ENCODE data around the gene OXNAD1.

DNA sequence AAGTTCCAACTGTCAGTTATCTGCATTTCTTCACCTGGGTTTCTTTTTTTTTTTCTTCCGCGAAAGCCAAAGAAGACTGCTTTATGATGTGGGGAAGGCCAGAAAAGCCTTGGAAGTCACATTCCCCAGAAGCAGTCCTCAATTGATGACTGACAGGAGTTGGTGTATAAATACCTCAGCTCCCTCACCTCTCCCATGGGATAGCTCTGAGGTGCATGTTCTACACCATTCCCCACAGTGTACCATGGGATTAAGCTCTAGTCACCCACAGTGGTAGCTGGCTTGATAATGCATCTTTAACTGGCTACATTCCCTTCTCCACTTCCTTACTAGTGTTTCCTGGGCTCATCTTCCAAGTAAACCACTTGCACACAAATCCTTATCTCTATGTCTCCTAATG is 30.7 kb upstream of the OXNAD1 start:
- no peak for TF ChIP-seq CTCF (IDR thresholded peaks at IDR 0.05; ENCODE audit: poor library complexity)
- TF ChIP-seq EZH2phosphoT487 (IDR thresholded peaks at IDR 0.05; ENCODE audit: low read depth, severe bottlenecking, unreplicated experiment): no peak
